Transverse colon (tissue), 4 donors: ENCODE measurements around the gene RETREG3.

Experiments used
- EP300 ChIP-seq: sonication (generic); formaldehyde crosslinking; IDR thresholded peaks from one replicate; pipeline ENCODE4 v1.6.1; 2017; ENCODE audit warnings: antibody characterized with exemption, low read depth
- POLR2A ChIP-seq: fragments of 450-650 bp; IDR thresholded peaks from one replicate; pipeline ENCODE4 v1.6.1; 2016; ENCODE audit warnings: antibody characterized with exemption, mild to moderate bottlenecking, moderate library complexity
- POLR2AphosphoS5 ChIP-seq, 3 donors: sonication (generic); formaldehyde crosslinking; IDR thresholded peaks; one replicate each; pipeline ENCODE4 v1.6.1; 2016; ENCODE audit warnings: antibody characterized with exemption in 3 of 3
- TF ChIP-seq, protein P1 (sequence below), 5 experiments: fragments of 200-600 bp in 3 of 5; fragments of 450-650 bp in 2 of 5; sonication (generic) in 3 of 5; IDR thresholded peaks; 1 replicate in 2 of 5; 2 replicates in 3 of 5; pipeline ENCODE4 v1.5.1; 2016 to 2017; ENCODE audit warnings: antibody characterized with exemption in 5 of 5, inconsistent platforms in 3 of 5, mild to moderate bottlenecking in 2 of 5, moderate library complexity in 1 of 5

DNA sequence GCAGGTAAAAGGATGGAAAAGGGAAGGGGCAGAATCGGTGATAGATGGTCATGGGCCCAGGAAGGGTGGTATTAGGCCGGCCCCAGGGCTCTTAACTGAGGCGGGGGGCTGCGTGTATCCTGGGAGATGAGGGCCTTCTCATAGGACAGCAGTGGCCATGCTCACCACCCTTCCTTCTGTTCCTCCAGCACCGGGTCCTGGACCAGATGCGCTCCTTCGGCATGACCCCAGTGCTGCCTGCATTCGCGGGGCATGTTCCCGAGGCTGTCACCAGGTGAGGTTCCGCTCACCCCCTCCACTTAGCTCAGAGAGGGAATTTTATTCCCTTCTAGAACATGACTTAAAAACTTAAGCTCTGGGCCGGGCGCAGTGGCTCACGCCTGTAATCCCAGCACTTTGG lies 70.7 kb downstream of the RETREG3 start:
- TF ChIP-seq POLR2A: no peak
- TF ChIP-seq, protein P1, sequence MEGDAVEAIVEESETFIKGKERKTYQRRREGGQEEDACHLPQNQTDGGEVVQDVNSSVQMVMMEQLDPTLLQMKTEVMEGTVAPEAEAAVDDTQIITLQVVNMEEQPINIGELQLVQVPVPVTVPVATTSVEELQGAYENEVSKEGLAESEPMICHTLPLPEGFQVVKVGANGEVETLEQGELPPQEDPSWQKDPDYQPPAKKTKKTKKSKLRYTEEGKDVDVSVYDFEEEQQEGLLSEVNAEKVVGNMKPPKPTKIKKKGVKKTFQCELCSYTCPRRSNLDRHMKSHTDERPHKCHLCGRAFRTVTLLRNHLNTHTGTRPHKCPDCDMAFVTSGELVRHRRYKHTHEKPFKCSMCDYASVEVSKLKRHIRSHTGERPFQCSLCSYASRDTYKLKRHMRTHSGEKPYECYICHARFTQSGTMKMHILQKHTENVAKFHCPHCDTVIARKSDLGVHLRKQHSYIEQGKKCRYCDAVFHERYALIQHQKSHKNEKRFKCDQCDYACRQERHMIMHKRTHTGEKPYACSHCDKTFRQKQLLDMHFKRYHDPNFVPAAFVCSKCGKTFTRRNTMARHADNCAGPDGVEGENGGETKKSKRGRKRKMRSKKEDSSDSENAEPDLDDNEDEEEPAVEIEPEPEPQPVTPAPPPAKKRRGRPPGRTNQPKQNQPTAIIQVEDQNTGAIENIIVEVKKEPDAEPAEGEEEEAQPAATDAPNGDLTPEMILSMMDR (IDR thresholded peaks at IDR 0.05): no peak
- TF ChIP-seq POLR2AphosphoS5 (IDR thresholded peaks at IDR 0.05): no peak
- TF ChIP-seq EP300: no peak
